NCI-H1436 treated with DMSO at 0.1 percent for 48 hours (cell line): ENCODE results near the gene TRAPPC8.
"Not testable (repeated sequence)": the region's sequence is repeated elsewhere in the genome, so short reads cannot be mapped to it uniquely, and the experiment has no call there.

Source experiments
- DNase-seq: peaks from one replicate; lab custom pipeline; 2025; lab: John Stamatoyannopoulos, UW

The TRAPPC8 gene, protein sequence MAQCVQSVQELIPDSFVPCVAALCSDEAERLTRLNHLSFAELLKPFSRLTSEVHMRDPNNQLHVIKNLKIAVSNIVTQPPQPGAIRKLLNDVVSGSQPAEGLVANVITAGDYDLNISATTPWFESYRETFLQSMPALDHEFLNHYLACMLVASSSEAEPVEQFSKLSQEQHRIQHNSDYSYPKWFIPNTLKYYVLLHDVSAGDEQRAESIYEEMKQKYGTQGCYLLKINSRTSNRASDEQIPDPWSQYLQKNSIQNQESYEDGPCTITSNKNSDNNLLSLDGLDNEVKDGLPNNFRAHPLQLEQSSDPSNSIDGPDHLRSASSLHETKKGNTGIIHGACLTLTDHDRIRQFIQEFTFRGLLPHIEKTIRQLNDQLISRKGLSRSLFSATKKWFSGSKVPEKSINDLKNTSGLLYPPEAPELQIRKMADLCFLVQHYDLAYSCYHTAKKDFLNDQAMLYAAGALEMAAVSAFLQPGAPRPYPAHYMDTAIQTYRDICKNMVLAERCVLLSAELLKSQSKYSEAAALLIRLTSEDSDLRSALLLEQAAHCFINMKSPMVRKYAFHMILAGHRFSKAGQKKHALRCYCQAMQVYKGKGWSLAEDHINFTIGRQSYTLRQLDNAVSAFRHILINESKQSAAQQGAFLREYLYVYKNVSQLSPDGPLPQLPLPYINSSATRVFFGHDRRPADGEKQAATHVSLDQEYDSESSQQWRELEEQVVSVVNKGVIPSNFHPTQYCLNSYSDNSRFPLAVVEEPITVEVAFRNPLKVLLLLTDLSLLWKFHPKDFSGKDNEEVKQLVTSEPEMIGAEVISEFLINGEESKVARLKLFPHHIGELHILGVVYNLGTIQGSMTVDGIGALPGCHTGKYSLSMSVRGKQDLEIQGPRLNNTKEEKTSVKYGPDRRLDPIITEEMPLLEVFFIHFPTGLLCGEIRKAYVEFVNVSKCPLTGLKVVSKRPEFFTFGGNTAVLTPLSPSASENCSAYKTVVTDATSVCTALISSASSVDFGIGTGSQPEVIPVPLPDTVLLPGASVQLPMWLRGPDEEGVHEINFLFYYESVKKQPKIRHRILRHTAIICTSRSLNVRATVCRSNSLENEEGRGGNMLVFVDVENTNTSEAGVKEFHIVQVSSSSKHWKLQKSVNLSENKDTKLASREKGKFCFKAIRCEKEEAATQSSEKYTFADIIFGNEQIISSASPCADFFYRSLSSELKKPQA (N-terminal part only)

DNA sequence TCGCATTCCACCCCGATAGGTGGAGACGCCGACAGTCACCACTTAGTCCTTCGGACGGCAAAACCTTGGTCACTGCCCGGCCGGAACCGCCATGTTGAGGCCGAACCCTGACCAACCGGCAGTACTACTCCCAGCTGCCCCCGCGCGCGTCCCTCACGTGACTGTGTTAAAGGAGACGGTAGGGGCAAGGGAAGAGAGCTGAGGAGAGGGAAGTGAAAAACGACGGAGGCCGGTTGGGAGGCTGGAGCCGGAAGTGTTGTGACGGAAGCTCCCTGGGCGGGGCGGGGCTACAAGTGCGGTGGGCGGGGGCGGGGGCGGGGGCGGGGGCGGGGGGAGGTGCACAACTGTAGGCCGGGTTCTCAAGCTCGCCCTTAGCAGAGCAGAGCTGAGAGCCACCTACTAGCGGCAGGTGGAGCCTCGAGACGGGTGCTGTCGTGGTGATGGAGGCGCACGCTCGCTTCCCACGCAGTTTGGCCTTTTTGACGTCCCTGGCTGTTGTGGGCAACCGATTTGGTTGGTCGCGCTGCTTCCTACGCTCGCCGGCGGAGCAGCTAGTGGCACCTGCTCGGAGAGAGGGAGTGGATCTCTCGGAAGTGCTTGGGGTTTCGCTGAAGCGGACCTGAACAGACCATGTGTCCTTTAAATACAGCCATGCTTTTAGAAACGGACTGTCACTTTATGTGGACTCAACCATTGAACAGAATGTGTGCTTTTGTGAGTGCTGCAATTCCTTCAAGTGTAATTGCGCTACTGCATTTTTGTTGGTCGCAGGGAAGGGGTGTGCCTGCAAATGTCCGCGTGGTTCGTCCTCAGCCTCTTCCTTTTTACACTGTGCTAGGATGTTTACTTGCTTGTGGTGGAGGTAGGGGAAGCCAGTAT is at the start of gene TRAPPC8:
Gene TRAPPC8, minus strand, starts transcription at position 130 of the 879 bp plus-strand sequence. CDS start 364 bp downstream, outside the sequence.
- DNase-seq, result peak; percentile 88

DNA sequence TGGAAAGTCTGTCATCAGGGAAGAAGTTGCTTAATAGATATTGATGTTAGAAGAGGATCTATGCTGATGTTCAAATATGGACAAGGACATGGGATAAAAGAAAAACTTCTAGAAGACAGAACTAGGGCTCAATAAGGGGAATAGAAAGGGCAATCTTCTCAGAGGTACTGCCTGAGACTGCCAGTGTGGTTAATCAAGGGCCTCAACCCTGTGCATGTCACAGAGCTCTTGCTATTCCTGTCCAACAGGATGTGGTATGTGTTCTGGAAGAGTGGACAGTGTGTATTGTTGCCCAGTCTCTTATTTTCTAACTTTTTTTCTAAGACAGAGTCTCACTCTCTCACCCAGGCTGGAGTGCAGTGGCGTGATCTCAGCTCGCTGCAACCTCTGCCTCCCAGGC is 47.9 kb upstream of the TRAPPC8 start:
- no peak for DNase-seq

DNA sequence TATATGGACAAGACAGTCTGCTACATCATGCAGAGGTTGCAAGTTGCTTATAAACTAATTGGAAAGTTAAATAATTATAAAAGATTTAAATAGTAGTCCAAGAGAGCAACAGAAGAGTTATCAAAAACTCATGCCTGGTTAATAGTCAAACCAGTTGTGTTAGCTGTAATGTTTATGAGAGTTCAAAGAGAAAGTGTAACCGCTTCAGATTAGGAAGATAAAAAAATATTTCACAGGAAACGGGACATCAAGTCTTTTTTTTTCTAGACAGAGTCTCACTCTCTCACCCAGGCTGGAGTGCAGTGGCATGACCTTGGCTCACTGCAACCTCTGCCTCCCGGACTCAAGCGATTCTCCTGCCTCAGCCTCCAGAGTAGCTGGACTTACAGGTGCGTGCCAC is 41.0 kb upstream of the TRAPPC8 start:
- DNase-seq, result no peak

DNA sequence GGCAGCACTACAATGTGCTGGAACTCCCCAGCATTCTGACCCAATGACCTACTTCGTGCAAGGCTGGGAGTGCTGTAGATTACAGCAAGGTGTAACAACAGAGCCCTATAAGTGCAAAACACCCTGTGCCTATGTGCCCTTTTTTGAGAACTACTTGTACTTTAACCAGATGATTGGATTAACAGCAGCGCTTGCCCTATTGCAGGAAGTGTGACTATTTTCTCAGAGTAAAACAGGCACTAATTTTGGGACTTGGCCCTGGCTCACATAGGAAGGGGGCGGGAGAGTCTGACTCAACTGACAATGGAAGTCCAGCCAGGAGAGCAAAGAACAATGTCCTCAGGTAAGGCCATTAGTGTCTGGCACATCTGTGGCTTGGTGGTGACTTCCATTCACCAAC is 40.1 kb upstream of the TRAPPC8 start:
- no peak for DNase-seq

DNA sequence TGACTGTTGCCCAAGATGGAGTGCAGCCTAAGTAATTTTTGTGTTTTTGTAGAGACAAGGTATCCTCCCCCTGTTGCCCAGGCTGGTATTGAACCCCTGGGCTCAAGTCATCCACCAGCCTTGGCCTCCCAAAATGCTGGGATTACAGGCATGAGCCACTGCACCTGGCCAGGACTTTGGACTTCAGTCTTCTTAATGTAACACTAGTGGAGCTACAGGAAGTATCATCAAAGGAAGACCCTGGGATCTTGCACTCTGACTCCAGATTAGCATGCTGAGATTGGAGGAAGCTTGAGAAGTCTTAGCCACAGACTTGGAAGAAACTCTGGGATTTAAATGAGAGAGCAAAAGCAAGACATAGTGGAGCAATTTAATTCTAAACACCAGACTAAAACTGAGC is 37.9 kb upstream of the TRAPPC8 start:
- DNase-seq, result no peak

DNA sequence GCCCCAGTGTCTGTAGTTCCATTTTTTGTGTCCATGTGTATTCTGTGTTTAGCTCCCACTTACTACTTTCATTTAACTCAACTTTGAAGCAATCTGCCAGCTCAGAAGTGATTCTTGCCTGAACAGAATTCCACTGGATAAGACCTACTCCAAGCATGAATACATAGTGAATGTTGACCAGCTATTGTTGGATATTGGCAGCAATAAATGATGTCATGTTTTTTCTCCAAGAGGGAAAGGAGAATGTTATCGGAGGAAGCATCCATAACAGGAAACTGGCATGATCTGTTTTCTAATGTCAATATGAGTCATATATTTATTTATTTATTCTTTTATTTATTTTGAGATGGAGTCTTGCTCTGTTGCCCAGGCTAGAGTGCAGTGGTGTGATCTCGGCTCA is 36.8 kb upstream of the TRAPPC8 start:
- no peak for DNase-seq

DNA sequence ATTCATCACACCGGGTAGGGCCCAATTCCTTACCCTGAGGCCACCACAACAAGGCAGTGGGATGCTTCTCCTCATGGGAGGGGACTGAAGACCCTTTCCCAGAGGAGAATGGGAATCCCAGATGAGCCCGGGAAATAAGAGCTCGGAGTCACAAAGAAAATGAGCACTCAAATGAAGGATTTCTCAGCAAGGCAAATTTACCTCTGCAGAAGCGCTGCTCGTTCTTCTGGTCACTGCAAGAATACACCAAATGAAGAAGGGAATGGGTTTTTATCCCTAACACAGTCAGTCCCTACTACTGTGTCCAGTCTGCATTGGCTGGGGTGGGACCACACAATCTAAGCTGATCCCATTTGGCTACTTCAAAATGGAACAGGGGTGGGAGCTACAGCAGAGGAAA is 35.7 kb upstream of the TRAPPC8 start:
- no peak for DNase-seq

DNA sequence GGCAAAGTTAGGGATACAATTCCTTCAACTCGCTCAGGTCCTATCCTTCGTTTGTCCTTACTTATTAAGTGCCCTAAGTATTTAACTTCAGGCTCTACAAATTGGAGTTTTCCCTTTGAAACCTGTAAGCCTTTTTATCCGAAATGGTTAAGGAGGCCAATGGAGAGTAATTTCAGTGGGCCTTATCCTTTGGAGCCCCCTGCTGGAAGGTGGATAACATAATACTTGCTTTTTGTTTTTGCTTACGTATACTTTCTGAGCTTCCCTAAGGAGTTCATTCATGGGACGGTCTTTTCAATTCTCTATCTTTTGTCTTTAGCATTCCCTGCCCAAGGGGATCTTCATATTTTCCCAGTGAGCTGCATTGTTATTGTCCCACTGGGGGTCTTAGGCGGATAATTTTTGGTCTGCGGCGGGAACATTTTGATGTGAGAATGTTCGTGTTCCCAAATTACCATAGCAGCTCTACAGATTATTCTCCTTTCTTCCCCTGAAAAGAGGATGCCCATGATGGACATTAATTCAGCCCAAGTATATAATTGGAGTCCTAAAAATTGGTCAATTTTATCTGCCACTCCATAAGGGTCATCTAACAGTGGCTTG is 34.4 kb upstream of the TRAPPC8 start:
- DNase-seq, result no peak

DNA sequence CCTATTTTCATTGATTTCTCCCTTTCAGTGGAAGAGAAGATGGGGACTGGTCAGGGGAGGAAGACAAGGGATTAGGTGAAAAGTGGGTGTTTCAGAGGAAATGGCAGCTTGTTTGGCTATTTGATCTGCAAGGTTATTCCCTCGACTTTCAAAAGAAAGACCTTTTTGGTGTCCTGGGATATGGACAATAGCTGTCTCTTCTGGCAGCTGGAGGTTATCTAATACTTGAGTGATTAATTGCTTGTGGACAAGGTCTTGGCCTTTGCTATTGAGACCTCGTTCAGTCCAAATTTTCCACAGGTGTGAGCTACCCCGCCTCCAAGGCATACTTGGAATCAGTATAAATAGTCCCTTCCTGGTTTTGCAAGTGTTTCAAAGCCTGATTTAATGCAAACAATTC is 33.3 kb upstream of the TRAPPC8 start:
- DNase-seq, result no peak

DNA sequence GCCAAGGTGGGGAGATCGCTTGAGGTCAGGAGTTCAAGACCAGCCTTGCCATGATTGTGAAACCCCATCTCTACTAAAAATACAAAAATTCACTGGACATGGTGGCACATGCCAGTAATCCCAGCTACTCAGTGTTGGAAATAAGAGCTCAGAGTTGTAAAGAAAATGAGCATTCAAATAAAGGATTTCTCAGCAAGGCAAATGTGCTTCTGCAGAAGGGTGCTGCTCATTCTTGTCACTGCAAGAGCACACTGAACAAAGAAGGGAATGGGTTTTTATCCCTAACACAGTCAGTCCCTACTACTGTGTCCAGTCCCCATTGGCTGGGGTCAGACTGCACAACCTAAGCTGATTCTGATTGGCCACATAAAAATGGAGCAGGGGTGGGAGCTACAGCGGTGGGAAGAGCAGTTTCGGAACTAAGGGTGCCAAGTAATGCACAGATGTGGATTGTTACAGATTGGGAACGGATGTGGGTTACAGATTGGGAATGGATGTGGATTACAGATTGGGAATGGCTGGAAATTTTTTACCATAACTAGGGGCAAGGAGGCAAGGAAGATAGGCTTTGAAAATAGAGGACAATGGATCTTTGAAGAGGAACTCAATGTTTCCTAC is 31.1 kb upstream of the TRAPPC8 start:
- no peak for DNase-seq

DNA sequence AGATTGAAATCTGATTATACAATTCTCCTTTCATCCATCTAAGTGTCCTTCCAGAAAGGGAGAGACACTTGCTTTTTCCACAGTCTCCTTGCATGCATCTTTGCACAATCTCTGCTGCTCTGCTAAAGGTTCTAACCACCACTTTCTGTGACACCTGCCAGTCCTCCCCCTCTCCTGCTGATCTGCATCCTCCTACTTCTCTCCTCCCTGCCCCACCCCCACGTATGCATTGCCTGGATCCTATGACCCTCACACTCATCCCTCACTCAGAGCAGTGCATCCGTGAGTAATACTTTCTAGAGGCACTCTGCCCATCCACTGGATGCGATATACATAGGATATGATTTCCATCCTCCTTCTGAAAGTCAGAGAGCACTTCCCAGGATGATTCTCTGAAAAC is 27.7 kb upstream of the TRAPPC8 start:
- no peak for DNase-seq

DNA sequence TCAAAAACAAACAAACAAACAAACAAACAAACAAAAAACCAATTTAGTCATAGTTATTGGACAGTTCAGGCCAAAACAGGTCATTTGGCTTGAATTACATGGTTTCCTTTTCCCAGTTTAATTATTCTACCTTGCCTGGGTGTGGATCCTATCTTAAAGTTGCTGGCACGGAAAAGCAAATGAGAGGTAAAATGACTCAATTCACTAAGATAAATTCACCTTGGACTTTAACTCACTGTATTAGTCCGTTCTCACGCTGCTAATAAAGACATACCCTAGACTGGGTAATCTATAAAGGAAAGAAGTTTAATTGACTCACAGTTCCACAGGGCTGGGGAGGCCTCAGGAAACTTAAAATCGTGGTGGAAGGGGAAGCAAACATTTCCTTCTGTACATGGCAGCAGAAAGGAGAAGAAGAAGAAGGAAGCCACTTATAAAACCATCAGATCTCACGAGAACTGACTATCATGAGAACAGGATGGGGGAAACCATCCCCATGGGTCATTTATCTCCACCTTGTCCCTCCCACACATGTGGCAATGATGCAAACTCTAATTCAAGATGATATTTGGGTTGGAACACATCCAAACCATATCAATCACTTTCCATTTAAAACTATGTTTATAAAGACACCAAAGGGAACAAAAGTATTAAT is 22.5 kb upstream of the TRAPPC8 start:
- no peak for DNase-seq

DNA sequence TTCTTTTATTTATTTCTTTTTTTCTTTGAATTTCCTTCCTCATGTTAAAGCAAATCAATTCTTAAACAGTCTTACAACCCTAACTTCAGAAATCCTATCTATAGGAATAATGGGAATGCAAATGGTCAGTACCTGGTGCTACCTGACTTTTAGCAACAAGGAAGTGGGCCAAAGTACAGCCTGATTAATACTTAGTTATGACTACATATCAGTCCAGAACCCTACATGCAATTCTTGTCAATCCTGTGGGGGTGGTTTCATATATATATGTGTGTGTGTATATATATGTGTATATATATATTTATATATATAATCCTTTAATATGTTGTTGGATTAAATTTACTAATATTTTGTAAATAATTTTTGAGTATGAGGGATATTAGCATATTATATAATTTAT is 14.8 kb upstream of the TRAPPC8 start:
- no peak for DNase-seq

DNA sequence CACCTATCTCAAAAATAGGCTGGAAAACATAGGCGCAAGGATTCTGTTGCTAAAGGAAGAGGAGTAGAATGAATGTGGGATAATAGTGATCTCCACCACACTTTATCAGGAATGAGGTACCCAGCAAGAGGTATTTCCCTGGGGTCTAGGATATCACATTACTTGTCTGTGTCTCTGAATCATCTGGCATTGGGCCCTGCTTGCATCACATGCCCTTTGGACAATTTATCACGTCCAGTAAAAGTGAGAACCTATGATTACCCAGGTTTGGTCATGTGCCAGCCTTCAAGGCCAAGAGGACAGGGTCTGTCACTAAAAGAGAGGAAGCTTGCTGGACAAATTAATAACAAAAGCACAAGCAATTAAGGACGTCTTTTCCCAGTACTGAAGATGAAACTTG is 11.4 kb upstream of the TRAPPC8 start:
- DNase-seq, result no peak

DNA sequence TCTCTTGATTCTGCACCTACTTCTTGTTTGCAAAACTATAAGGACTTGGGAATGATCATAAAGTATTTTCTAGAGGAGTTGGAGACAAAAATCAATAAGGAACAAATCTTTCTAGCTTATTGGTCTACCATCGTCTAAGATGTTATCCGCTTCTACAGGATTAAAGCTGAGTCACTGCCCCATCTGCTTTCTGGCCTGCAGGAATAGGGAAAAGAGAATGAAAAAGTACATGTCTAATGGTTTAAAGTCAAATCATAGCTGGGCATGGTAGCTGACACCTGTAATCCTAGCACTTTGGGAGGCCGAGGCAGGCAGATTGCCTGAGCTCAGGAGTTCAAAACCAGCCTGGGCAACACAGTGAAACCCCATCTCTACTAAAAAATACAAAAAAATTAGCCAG is 10.8 kb upstream of the TRAPPC8 start:
- DNase-seq, result not testable (repeated sequence)

DNA sequence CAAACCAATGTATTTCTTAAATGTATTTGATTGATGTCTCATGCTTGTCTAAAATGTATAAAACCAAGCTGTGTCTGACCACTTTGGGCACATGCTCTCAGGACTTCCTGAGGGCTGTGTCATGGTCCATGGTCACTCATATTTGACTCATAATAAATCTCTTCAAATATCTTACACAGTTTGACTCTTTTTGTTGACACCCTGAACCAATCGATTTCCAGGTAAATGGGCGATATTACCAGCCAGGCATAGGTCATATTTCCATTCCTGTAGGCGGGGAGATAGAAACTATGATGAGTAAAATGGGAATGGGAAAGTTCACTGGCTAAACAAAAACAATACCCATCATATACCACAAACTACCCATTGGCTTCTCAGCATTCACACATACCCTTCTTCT is 9.3 kb upstream of the TRAPPC8 start:
- no peak for DNase-seq

DNA sequence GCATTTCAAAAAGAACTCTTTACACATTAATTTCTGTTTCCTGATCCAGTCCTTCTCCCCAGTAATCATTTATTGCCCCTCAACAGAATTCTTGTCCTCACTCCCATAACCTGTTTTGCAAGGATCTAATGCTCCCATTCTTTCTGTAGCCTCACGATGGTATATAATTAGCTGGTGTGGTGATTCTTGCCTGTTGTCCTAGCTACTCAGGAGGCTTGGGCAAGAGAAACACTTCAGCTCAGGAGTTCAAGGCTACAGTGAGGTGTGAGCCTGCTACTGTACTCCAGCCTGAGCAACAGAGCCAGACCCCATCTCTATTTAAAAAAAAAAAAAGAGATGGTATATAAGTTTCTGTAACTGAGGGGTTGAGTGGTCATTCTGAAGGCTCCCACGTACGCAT is 7.7 kb upstream of the TRAPPC8 start:
- no peak for DNase-seq

DNA sequence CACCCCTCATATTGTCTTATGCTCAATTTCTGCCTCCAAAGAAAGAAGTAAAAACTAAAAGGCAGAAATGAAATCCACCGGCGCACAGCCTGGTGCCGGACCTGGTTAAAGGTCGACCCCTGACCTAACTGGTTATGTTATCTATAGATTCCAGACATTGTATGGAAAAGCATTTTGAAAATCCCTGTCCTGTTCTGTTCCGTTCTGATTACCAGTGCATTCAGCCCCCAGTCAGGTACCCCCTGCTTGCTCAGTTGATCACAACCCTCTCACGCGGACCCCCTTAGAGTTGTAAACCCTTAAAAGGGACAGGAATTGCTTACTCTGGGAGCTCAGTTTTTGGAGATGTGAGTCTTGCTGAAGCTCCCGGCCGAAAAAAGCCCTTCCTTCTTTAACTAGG is 5.4 kb upstream of the TRAPPC8 start:
- DNase-seq, result not testable (repeated sequence)

DNA sequence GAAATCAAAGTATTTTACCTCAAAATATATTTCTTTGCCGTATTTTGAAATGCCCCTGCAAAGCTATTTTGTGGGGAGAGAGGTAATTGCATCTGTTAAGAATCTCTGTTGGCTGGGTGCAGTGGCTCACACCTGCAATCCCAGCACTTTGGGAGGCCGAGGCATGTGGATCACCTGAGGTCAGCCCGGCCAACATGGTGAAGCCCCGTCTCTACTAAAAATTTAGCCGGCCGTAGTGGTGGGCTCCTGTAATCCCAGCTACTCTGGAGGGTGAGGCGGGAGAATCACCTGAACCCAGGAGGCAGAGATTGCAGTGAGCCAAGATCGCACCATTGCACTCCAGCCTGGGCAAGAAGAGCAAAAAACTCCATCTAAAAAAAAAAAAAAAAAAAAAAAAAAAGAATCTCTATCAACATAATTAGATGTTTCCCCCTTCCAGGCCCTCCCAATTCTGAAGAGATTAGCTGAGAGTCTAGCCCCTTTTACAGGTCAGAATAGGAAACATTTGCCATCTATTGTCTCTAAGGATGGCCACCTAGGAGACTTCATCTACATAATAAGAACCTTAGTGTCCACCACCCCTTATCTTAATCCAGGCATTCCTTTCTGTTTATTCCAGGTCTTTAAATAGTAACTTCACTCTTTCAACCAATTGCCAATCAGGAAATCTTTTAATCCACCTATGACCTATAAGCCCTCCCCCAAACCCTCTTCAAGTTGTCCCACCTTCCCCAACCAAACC is 3.5 kb upstream of the TRAPPC8 start:
- no peak for DNase-seq
